CD4-positive, alpha-beta T cell treated with Interleukin-17A for 4 hours (primary cell): Measurements from ENCODE around the gene LMCD1.

Experiments
- DNase-seq: peaks from one replicate; pipeline ENCODE4 v3.0.0-alpha.2; 2020; ENCODE audit warnings: mixed read lengths

The LMCD1 gene

DNA sequence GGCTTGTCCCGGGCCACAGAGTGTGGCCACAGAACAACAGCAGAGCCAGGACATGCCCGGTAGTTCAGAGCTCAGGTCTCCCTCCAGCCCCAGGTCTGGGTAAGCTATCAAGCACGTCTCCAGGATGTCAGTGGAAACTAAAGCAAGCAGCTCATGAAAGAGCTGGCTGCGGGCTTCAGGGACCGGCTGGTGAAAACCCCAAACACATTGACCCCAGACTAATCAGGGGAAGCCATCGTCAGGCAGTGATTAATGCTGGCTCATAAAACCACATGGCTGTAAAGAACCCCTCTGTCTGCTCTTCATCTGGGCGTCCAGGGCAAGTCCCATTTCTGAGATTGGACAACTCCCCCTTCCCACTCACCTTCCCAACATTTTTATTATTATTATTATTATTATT lies 37.8 kb downstream of the LMCD1 start:
- DNase-seq = no peak

DNA sequence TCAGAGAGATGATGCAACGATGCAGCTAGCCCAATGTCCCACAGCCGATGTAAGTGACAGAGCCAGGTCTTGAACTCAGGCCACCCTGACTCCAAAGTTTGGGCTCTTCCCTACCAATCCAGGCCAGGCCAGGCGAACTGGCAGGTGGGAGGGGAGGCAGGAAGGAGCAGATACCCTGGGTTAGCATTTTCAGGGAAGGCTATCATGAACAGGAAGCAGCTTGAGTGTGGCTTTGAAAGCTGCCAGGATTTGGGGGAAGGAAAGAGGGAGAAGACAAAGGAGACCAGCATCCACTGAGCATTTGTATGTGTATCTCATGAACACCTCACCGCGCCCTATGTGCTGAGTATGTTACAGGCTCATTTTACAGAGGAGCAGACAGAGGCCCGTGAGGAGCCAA lies 38.8 kb downstream of the LMCD1 start:
- no peak for DNase-seq

DNA sequence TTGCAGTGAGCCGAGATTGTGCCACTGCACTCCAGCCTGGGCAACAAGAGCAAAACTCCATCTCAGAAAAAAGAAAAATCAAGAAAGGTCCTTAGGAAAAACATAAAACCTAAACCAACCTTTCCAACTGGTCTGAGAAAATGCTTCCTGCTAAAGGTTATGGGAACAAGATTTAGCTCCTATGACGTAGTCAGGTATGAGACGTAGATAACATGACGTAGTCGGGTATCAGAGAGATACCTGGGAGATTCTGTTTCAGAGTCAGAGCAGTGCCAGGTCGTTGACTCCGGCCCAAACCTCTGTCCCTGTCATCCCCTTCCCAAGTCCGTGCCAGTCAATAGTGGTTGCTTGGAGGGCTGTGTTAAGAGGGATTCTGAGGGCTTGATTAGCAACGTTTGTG lies 39.9 kb downstream of the LMCD1 start:
- DNase-seq = no peak

DNA sequence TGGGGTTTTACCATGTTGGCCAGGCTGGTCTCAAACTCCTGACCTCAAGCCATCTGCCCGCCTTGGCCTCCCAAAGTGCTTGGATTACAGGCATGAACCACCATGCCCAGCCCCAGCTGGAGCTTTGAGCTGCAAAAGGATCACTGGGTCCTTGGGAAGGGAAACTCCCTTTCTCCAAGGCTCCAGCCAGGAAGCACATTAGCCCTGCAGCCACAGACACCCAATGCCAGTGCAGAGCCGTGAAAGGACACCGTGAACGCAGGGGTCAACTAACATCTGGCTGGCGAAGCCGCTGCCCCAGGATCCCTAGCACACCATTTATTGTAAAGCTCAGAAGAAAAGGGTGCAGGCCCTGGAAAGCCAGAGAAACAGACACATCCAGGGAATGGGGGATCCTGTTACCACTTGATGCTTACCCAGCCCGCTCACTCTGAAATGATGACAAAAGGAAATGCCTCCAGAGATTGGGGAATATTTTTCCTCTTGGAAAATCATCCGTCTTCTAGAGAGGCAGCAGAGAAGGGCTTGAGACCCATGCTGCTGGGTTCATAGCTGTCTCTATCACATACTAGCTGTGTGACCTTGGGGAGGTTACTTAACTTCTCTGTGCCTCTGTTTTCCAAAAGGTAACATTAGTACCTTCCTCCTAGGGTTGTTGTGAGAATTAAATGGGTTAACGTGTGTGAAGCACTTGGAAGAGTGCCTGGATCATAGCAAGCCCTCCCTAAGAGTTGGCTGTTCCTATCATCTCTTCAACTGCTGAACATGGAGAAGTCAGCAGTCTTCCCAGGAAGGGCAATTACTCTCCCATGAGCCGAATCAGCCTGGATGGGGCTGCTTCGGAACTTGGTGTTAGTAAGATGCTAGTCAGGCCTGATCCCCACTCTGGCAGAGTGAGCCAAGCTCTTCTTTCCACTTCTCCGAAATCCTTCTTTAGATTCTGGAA lies 40.8 kb downstream of the LMCD1 start:
- no peak for DNase-seq

DNA sequence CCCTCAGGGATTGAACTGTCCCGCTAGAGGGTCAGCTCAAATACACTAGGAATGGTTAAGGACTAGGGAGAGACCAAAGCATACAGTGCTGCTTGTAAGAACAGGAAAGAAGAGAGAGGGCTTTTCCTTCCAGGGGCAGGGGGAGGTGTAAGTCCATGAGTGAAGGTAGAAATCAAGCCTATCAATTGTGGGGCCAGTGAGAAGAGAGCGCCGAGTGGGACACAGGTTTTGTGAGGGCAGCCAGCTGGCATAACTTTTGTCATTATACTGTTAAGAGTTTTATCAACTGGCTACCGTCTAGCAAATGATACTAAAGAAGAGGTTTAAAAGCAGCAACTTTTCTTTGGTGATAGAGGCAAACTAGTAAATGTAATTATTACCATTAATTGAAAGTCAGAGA lies 45.0 kb downstream of the LMCD1 start:
- DNase-seq = no peak

DNA sequence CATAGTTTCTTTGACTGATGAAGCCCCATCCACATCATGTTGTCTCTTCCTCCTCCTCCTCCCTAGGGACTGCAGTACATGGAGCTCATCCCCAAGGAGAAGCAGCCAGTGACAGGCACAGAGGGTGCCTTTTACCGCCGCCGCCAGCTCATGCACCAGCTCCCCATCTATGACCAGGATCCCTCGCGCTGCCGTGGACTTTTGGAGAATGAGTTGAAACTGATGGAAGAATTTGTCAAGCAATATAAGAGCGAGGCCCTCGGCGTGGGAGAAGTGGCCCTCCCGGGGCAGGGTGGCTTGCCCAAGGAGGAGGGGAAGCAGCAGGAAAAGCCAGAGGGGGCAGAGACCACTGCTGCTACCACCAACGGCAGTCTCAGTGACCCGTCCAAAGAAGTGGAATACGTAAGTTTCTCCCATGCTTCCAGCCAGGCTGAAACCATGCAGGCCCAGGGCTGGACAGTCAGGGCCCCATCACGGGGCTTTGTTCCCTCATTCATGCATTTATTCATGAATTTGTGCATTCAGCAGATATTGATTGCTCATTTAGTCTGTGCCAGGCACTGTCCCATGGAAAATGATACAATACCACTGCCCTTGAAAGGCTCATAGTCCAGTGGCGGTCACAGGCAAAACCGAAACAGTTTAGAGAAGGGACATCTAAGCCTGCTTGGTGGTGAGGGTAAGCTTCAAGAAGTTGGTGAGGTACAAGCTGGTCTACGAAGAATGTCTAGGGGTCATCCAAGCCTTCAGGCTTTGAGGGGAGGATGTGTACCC lies 47.1 kb downstream of the LMCD1 start:
- DNase-seq = no peak

DNA sequence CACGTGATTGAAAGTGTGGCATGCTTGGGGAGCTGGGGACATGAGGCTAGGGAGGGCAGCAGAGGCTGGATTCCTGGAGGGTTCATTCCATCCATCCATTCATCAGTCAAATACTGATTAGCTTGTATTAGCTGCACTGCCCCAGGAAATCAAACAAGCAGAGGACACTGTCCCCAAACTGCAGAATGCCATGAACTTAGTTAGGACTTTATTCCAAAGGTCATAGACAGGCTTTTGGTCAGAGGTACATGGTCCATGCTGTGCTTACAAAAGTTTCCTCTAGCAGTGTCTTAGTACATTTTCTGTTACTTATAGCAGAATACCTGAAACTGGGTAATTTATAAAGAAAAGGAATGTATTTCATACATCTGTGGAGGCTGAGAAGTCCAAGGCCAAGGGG lies 47.7 kb downstream of the LMCD1 start:
- no peak for DNase-seq

DNA sequence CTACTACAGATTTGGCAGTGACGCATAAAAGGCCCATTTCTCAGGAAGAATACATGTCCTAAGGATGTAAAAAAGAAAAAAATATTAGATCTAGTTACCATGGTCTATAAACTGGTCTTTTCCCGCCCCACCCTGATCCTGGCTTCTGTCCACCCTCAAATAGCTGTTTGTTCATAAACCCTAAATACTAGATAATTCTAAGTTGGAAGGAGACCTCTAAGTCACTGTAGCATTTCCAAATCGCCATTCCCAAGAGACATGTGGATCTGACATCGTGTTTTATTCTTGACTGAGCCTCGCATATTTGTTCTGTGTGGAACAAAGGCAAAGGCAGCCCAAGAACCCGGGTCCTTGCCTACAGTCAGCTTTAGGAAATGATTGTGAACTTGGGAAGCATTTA lies 49.0 kb downstream of the LMCD1 start:
- DNase-seq = no peak

DNA sequence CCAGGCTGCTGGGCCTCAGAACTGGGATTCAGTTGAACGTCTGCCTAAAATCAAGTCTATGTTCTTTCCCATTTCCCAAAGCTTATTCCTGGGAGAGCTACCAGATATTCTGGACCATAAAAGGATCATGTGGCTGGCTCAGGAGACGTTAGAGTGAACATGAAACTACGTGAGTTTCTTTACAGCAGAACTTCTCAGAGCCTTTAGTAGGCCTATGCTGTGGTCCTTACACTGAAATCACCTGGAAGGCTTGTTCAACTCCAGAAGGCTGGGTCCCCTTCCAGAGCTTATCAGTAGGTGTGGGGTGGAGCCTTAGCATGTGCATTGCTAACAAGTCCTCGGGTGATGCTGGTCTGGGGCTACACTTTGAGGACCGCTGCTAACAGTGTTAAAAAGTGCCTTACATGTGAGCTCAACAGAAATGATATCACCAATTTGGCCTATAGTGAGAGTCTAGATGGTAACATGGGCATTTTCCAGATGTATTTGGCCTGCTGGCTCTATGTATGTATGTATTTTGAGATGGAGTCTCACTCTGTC lies 50.7 kb downstream of the LMCD1 start:
- no peak for DNase-seq

DNA sequence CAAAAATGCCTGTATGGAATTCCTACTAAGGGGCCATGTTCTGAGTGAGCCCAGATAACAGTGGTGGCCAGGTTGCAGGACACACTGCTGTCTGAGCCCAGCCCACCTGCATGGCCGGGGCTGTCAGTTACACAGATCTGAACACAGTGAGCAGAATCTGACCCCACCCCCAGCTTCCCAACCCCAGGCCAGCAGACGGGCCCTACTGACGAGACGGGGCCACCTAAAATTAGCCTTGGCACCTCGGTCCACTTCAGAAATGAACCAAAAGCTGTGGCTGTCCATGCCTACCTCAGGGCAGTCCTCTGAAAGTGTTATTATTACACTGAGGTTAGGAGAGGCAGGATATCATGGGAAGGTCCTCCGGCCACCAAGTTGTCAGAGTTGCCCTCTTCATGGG lies 51.8 kb downstream of the LMCD1 start:
- DNase-seq = no peak

DNA sequence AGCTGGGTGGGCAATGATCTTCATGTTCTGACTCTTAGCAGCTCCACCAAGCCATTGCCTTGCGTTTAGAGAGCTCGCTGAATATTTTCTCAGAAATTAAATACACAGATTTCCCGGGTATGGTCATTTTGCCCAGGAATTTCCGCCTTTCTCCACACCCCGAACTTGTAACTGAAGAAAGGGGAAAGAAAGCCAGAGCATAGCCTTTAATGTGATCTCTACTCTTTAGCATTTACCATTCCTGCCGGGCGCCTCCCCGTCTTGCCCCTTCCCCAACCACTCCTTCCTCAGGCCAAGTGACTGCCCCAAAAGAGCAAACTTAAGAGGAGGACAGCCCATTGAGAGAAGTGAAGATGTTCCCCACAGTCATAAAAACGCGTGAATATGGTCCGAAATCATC lies 53.1 kb downstream of the LMCD1 start:
- no peak for DNase-seq

DNA sequence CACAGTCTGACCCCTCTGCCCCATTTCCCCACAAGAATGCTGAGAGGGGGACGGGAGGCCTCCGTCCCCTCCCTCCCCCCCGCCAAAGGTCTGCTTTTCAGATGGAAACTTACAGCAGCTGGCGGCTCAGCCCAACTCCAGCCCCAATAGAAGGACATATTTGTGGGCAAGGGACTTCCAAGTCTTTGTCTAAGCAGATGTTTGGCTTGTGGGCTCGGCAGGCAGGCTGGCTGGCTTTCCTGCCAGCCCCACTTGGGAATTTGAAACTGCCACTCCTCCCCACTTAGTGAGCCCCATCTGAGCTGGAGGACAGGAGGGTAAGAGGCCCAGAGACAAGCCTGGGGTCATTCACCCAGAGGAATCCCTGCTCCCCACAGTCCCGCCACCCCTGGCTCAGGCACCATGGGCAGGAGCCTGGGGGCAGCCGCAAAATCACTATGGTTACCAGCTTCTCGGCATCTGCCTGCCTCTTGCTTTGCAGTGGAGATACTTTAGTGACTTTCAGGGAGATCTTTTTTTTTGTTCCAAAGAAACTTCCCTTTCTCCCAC lies 53.6 kb downstream of the LMCD1 start:
- DNase-seq = no peak

DNA sequence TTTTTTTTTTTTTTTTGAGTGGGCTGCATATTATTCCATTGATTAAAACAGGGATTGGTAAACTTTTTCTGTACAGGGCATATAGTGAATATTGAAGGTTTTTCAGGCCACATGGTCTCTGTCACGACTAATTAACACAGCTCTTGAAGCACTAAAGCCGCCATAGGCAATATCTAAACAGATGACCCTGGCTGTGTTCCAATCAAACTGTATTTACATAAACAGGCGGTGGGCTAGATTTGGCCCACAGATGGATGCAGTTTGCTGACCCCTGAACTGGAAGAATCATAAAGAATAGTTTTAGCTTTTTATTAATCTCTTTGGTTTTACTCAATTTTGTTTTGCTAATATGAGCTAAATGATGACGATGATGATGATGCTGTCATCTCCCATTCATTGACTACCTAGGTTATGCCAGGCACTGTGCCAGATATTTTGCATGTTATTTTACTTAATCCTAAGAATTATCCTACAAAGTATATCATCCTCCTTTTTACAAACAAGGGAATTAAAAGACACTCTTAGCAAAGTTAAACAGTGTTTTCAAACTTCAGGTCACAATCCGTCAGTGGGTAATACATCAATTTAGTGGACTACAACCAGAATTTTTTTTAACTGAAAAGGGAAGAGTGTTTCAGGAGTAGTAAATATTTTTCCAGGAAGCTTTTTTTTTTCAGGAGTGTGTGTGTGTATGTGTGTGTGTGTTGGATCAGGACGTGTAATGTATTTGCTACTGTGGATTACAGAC lies 54.3 kb downstream of the LMCD1 start:
- DNase-seq = no peak

DNA sequence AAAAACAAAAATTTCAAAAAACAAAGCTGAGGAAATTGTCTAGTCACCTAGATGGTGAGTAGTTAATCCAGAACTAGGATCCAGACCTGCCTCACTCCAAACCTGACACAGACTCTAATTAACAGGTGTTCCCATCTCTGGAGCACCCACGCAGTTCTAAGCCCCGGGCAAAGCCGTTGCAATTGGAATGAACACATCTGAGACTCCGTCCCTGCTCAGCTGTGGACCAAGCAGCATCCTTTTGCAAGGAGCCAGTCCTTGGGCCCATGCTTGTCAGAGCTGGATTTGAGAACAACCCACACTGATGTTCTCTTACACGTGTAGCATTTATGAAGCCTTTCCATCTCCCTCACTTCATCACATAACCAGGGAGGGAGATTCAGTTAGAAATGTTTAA lies 54.8 kb downstream of the LMCD1 start:
- DNase-seq = no peak

DNA sequence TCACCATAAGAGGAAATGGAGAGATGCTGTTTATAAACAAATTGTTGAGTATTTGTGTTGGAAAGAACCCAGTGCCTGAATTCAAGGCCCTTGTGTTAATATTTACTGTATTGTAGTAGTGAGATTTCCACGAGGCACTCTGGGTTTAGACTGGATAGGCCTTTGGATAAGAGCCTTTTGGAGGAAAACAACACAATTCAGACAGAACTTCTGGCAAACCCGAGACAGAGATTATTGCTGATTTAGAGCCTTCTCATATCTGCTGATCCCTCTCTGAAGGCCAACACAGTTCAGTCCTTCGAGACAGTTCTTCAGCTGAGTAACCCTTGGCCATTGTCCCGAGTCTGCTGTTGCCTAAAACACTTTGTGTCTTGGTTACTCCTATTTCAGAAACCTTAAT lies 55.7 kb downstream of the LMCD1 start:
- no peak for DNase-seq

DNA sequence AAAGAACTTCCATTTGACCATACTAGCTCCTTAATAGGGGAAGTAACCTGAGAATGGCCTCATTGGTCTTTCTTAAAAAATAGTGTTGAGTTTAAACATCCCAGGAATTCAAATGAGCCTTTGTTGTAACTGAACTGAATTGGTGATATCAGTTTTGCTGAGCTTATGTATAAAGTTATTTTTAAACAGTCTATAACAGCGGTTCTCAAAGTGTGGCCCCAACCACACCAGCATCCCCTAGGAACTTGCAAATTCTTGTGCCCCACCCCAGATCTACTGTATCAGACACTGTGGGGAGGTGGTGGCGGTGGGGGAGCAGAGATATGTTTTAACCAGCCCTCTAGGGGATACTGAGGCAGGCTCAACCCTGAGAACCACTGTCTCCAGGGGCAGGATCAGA lies 57.0 kb downstream of the LMCD1 start:
- DNase-seq = no peak

DNA sequence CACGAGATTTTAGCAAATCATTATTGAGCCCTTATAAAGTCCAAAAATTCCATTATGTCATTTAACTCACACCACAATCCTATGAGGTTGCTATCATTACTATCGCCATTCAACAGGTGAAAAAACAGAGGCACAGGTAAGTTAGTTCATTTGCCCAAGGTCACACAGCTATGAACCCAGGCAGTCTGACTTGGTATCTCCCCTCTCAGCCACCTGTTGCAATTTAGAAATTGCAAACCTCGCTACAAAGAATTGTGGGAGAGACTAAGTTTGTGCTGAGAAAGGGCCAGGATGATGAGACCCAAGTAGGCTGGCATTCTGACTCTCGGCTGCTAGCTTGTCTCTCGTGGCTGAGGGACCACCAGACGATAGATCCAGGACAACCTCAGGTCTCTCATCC lies 57.7 kb downstream of the LMCD1 start:
- no peak for DNase-seq

DNA sequence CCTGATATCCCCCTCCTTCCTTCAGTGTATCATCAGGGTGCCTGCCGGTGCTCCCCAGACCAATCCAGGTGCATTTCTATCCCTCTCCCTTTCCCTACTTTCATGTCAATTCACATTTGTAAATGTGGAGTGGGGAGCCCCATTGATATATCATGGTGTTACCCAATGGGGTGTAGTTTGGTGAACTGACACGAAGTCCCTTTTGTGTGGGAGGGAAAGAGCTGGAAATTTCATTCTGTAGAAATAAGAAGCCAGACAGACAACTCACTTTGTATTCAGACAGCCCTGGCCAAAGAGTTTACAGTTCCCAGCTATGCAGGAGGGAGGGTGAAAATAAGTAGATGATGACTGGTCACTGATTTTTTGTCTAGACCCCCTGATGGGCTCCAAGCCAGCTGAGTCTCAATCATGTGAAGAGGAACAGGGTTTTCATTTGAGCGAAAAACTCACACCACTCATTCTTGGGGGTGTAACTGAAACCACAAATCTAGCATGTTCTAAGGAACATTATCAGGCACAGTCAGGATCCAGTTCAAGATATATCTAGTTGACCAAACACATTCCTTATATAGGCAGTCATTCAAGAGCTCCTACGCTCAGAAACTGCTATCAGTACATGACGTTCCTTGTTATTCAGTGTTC lies 58.9 kb downstream of the LMCD1 start:
- no peak for DNase-seq

DNA sequence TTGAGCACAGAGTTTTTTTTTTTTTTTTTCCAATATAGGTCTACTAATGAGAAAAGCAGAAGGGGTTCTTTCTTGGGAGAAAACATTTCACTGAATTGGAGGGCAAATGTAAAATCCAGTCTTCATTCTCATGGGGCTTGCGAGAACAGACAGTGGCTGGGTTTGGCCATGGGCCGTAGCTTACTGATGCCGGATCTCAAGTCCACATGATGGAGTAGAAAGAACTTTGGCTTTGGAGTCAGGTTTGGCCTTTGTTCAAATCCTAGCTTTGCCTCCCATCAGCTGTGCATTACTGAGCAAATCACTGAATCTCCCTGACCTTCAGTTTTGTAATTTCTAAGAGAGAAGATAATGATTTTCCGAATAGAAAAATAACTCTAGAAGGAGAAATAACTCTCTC lies 59.7 kb downstream of the LMCD1 start:
- no peak for DNase-seq

DNA sequence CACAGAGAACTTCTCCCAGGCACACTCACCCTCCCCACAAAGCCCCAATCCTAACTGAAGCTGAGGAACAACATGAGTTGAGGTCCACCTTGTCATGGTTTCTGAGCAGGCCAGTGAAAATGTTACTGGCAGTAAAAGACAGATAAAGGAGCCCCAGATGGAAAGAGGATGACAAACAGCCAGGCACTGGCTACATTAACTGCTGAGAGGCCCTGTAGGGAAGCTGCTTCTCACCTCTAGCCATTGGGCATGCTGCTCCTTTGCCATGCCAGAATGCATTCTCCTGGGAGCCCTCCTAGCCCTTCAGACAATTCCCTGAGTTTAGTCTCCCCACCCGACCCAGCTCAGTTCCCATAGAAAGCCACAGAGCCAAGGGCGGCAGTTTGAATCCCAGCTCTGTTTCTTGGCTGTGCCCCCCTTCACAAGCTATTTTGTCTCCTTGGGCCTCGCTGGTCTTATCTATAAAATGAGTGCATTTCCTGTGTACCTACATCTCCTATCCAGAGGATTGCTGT lies 60.5 kb downstream of the LMCD1 start:
- DNase-seq = no peak

DNA sequence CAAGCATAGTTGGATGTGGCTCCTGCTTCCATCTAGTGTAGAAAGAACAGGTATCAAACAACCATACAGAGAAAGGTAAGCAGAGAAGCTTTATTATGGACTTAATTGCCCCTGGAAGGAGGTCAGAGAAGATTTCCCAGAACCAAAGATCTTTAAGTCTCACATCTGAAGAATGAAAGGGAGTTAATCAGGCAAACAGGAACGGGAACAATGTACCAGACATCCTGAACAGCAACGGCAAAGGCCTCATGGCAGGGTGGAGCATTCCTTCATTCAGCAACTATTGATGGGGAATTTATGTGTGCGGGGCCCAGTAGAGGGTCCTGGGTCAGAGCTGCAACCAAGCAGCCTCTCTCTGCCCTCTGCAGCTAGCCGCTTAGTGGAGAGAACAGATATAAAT lies 61.5 kb downstream of the LMCD1 start:
- no peak for DNase-seq

DNA sequence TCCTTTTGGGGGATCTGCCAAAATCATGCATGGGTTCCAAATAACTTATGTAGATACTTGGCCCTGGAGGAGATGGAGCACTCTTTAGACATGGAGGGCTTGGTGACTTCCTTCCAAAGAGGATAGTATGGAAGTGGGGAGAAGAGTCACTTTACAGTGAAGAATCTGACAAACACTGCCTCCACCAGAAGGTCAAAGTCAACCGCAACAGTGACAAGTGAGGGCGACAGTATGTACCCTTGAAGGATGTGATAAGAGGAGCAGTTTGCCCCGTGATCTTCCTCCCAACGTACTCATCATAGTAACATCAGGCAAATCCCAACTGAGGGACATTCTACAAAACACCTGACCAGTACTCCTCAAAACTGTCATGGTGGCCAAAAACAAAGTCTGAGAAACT lies 62.0 kb downstream of the LMCD1 start:
- no peak for DNase-seq
